Measurements from ENCODE around the gene HMG20A.
"Not testable (repeated sequence)": the region's sequence is repeated elsewhere in the genome, so short reads cannot be mapped to it uniquely, and the experiment has no call there.

Gene HMG20A

DNA sequence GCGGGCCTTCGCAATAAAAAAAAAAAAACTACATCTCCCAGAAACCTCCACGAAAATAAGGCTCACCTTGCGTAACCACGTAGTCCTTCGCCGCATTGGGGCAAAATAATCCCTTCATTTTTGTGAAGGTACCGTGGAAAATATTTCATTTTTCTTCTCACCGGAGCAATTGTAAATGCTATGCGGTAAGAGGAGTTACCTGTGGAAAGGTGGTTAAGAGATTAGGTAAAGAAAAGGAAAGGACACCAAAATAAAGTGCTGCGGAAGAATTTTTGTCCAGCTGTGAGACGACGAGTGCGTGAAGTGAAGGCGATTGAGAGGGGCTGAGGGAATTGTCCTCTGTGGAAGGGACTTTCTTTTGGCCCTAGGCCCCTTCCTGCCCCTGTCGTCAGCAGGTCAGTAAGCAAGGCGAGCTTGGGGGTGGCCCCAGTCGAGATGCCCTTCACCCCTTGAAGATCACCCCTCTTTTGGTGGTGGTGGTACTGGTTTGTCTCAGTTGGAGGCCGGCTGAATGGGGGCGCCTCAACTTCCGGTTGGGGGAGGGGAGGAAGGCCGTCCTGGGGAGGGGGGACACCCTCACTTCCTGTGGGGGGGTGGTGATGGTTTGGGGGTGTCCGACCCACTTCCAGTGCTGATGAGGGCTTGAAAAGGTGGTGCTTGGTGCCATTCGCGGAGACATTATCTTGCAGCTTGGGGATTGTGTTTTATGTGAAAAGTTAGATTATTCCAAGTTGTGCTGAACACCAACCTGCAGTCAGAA is at the start of gene HMG20A:
TSS of gene HMG20A (plus strand) at position 279 of the 760 bp plus-strand sequence. CDS start 37,520 bp downstream, outside the sequence.
- peak; percentile 65 for DNase-seq

DNA sequence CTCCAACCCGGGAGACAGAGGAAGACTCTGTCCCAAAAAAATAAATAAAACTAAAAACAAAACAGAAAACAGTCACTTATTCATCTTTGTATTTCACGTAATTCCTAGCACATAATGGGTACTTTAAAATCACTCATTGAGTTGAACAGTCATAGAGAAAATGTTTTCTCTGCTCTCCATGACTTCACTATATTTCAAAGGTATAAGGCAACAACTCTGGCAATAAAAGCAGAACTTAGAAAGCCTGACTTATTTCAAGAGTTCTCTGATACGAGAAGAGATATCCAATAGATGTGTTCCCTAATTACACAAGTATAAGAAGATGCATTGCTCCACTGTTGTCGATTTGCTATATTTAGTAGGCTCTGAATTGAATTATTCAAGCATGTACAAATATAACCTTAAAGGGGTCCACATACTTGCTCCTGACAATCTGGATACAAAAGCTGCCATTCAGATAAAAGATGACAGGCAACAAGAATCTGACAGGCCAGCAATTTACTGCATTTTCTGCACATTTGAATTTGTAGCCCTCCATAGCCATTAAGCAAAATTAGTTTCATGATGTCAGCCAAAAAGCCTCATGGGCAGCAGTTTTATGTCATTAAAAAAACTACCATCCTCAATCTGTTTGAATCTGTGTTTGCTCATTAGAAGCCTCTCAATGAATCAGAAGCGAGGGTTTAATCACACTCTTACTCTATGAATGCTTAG is 48.7 kb upstream of the HMG20A start:
- no peak for DNase-seq

DNA sequence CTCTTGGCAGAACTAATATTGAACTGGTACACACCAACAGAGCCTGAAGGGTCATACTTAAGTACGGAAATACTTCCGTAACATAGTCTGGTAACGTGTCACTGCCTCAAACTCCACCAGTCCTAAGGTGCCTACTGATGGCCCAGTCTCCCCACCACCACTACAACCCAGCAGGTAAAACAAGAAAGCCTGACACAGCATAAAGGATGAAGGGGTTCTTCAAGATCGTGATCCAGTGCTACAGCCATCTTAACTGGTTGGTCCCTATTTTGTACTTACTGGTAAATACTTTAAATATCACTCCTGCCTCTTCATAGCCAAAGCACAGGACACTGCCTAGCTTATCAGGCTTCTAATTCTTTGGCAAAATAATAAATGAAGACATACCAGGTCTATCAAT is 47.2 kb upstream of the HMG20A start:
- no peak for DNase-seq

DNA sequence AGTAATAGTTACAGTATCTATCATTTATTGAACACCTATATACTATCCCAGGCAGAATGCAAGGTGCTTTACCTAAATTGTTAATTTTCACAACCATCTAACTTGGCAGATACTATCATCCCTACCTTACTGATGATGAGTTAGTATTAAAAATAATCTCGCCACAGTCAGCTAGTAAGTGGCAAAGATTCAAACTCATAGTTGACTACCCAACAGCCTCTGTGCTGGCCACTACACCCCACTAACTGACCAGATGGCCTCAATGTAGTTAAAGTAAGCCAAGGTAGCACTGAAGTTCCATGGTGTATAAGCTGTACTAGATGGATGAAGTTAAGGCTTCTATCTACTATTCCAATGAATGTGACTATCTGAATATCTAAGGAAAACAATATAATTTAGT is 45.6 kb upstream of the HMG20A start:
- DNase-seq: no peak

DNA sequence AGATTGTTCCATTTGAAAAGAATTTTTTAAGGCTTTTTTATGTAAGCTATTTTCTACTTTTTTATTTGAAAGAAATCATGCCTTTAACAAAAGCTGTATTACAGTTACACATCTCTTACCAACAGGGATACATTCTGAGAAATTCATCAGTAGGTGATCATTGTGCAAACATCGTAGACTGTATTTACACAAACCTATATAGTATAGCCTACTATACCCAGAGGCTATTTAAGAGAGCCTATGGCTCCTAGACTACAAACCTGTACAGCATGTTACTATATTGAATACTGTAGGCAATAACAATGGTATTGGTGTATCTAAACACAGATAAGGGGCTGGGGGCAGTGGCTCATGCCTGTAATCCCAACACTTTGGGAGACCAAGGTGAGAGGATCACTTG is 43.9 kb upstream of the HMG20A start:
- DNase-seq: no peak

DNA sequence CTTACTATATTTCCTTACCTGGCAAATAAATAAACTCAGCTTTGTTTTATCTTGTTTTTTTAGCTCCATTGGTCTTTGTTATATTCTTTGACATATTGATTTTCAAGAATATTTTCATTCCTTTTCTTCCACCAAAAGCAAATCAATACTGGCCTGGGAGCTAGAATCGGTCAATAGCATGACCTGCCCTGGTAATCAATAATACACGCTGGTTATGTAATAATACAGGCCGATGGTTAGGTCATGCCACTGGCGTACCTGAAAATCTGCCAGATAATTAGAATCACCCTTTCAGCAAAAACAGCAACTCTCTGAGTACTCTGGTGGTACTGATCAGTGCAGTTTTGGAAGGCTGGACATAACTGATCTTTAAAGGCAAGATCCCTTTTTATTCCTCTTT is 40.7 kb upstream of the HMG20A start:
- no peak for DNase-seq

DNA sequence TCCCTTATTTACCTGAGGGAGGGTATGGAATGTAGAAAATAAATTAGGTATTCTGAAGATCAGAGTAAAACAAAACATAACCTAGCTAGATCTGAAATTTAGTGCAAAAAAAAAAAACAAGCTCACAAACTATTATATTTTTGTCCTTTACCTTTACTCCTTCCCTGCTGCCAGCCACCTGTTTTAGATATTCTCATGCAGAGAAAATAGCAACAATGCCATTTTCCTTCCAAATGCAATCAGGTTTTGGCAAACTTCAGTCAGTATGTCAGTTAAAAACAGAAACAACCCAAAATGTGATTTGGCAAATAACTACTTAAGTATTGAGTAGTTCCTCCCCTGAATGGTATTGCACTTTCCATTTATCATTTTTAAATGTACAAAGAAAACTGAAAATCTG is 36.6 kb upstream of the HMG20A start:
- DNase-seq: no peak

DNA sequence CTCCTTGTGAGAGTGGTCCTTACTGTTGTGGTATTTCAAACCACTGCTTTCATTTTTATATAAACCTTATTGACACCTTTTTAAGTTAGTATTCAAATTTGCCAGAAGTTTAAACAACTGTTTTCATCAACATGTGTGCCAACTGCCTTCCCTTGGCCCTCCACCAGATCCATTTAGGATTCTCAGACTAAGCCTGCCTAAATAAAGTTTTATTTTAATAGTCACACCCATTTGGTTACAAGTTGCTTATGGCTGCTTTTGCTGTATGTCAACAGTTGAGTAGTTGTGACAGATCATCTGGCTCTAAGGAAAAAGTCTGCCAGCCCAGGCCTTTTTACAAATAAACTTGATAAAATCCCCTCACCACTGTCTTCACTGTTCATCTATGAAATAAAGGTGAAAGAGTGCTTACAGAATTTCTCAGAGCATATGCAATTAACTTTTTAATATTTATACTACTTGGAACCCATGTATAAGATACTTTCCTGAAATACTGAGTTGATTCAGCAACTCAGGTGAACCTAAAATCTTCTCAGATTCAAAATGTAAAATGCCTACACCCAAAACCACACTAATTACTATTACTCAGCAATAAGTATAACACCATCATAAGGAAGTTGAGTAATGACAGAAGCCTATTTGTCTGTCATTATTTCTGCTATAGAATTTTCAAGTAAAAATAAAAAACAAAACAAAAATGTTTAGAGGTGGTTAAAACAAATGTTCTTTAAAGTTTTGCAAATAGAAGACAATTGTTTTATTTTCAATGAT is 35.9 kb upstream of the HMG20A start:
- no peak for DNase-seq

DNA sequence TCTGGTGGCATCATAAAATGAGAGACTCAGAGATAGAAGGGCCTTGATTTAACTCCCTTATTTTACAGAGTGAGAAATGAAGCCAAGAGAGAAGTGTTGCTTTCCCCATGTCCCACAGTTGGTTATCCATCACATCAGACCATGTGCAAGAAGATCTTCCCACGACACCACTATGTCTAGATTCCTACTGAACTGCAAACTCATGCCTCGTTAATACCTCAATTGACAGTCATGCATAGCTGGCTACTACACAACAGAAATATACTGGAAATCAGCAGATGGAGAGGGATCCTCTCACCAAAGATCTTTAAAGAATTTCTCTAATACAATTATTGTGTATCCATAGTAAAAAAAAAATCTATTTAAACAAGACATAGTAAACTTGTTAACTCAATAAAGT is 34.1 kb upstream of the HMG20A start:
- DNase-seq: no peak

DNA sequence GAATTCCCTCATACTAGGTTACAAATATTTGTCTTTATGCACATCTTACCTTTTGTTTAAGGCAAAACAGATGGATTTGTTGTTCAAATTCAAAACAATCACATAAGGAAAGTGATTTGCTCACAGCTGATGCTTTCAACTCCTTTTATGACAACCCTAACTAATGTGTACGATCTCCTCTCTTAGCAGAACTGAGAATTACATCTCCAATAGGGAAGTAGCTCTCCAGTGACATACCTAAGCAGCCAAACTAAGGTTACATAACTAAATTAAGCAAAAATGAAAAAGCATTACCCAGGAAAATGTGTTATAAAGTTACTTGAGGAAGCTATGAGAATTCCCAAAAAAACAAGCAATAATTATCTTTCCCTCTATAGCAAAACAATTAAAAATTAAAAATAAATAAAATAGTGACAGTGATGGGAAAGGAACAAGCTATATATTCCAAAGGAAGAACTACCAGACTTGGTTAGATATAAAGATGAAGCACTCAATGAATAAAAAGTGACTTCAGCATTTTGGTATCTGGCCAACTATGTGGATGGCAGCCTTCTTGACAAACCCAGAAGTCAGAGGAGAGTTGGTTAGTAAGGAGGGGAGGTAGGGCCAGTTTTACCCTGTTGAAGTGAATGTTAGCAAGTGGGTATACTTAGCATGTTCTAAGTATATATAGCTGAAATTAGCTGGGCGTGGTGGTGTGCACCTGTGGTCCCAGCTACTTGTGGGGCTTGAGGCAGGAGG is 33.2 kb upstream of the HMG20A start:
- no peak for DNase-seq

DNA sequence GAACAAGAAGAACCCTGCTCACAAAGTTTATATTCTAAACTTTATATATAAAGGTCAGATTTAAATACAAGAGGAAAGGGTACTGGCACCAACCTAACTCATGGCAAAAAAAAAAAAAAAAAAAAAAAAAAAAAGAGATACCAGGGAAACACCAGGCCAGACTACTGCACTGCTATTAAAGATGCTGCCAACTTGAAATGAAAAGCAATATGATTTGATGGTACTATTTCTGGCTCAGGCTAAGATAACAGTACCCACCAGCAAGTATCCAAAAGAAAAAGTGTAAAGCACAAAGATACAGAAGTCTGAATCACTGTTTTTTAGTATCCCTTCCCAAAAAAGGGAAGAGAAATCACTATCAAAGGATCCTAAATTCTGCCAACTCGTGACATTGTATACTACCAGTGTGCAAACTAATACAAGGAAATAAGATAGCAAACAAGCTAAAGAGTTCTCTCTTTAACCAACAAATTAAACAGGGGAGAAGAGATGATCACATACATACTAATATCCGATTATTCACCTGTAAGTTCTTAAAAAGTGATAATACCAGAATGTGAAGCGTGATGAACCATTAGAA is 29.2 kb upstream of the HMG20A start:
- DNase-seq: no peak

DNA sequence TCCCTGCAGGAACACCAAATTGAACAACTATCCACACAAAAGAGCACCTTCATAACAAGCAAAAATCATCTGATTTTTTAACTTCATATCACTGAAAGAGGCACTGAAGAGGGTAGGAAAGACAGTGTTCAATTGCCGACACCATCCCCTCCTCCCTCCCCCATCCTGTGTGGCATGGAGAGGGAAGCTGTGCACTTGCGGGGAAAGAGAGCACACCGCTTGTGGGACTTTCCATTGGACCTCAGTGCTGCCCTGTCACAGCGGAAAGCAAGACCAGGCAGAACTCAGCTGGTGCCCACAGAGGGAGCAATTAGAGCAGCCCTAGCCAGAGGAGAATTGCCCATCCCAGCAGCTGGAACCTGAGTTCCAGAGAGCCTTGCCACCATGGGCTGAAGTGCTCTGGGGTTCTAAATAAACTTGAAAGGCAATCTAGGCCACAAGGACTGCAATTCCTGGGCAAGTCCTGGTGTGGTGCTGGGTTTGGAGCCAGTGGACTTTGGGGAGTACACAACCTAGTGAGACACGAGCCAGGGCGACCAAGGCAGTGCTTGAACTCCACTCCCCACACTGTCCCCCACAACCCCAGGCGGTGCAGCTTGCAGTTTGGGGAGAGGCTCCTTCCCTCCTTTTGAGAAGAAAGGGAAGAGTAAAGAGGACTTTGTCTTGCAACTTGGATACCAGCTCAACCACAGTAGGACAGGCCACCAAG is 27.8 kb upstream of the HMG20A start:
- no peak for DNase-seq

DNA sequence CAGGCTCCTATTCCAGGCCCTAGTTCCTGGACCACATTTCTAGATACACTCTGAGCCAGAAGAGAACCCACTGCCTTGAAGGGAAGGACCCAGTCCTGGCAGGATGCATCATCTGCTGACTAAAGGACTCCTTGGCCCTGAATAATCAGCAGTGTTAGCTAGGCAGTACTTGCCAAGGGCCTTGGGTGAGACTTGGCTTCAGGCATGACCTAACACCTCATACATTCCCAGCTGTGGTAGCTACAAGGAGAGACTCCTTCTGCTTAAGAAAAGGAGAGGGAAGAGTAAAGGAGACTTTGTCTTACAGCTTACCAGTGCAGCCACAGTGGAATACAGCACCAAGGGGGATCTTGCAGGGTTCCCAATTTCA is 27.2 kb upstream of the HMG20A start:
- no peak for DNase-seq

DNA sequence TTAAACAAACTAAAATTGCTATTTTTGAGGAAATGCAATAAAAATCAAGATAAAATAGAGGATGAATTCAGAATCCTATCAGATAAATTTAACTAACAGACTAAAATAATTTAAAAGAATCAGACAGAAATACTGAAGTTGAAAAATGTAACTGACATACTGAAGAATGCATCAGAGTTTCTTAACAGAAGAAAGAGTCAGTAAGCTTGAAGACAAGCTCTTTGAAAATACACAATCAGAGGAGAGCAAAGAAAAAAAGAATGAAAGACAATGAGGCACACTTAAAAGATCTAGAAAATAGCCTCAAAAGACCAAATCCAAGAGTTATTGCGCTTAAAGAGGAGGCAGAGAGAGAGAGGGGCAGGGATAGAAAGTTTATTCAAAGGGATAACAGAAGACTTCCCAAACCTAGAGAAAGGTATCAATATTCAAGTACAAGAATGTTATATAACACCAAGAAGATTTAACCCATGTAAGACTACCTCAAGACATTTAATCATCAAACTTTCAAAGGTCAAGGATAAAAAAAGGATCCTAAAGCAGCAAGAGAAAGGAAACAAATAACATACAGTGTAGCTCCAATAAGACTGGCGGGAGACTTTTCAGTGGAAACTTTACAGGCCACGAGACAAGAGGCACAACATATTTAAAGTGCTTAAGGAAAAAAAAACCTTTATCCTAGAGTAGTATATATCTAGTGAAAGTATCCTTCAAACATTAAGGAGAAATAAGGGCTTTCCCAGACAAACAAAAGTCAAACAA is 25.5 kb upstream of the HMG20A start:
- DNase-seq: no peak

DNA sequence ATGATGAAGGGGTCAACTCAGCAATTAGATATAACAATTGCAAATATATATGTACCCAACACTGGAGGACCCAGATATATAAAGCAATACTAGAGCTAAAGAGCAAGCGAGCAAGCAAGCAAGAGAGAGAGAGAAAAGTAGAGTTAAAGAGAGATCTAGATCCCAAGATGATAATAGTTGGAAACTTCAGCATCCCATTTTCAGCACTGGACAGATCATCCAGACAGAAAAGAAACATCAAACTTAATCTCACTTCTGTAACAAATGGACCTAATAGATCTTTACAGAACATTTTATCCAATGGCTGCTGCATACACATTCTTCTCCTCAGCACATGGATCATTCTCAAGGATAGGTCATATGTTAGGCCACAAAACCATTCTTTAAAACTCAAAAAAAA is 24.0 kb upstream of the HMG20A start:
- no peak for DNase-seq

DNA sequence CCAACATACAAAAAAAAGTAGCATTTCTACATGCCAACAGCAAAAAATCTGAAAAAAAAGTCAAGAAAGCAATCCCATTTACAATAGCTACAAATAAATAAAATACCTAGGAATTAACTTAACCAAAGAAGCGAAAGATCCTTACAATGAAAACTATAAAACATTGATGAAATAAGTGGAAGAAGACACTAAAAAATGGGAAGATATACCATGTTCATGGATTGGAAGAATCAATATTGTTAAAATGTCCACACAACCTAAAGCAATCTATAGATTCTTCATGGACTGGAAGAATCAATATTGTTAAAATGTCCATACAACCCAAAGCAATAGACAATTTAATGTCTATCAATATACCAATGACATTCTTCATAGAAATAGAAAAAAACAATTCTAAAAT is 21.8 kb upstream of the HMG20A start:
- DNase-seq: no peak

DNA sequence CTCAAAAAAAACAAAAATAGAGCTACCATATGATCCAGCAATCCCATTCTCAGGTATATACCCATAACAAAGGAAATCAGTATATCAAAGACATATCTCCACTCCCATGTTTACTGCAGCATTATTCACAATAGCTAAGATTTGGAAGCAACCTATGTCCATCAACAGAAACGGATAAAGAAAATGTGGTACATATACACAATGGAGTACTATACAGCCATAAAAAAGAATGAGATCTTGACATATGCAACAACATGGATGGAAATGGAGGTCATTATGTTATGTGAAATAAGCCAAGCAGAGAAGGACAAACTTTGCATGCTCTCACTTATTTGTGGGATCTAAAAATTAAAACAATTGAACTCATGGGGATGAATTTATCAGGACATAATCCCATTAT is 20.4 kb upstream of the HMG20A start:
- DNase-seq: no peak

DNA sequence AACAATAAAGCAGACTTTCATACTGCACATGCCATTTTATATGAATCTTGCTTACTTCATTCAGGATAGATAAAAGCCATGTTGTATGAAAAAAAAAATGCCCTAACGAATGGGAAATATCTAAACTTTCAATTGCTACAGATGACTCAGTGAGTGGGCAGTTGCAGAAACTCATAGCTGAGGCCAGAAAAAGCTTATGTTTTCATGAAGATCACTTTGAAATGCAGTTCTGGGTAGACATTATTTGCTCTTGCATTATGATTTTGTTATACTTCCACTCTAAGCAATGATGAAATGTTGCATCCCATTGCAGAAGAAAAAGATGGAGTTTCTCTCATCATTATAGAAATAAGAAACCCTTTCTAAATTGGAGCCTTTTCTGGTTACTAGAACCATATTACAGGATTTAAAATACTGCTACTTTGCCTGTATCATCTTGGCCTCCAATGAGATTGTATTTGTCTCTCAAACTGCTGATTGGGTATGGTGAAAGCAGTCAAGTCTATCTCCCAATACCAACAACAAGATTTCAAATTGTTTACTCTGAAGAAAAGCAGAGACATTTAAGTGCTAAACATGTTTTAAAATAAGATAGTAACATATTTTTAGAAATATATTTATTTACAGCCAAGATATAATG is 17.8 kb upstream of the HMG20A start:
- no peak for DNase-seq

DNA sequence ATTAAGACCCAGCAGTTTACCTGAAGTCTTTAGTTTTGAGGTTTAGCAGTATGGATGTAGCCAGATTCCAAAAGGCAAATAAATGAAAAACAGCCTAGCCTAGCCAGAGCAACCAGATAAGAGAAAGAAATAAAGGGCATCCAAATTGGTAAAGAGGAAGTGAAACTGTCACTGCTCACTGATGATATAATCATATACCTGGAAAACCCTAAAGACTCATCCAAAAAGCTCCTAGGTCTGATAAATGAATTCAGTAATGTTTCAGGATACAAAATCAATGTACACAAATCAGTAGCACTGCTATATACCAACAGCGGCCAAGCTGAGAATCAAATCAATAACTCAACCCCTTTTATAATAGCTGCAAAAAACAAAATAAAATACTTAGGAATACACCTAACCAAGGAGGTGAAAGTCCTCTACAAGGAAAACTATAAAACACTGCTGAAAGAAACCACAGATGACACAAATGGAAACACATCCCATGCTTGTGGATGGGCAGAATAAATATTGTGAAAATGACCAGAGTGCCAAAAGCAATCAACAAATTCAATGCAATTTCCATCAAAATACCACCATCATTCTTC is 14.4 kb upstream of the HMG20A start:
- not testable (repeated sequence) for DNase-seq

DNA sequence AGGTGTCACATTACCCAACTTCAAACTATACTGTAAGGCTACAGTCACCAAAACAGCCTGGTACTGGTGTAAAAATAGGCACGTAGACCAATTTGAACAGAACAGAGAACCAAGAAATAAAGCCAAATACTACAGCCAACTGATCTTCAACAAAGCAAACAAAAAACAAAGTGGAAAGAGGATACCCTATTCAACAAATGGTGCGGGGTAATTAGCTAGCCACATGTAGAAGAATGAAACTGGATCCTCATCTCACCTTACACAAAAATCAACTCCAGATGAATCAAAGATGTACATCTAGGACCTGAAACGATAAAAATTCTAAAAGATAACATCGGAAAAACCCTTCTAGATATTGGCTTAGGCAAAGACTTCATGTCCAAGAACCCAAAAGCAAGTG is 13.8 kb upstream of the HMG20A start:
- DNase-seq: no peak
